D341Med (cell line): Measurements from ENCODE around the gene ITPRIPL2.

ENCODE experiments used
- DNase-seq: peaks from one replicate; pipeline ENCODE4 v3.0.0; 2012; ENCODE audit warnings: low spot score

Gene ITPRIPL2

GRCh38 chr16:19142939-19143598 is 29.3 kb downstream of the ITPRIPL2 start:
- no peak for DNase-seq

GRCh38 chr16:19143599-19143956 is 29.8 kb downstream of the ITPRIPL2 start:
- DNase-seq = no peak

- no peak for DNase-seq
Observed at GRCh38 chr16:19145010-19145409, 31.2 kb downstream of the ITPRIPL2 start.

GRCh38 chr16:19147126-19147525 is 33.4 kb downstream of the ITPRIPL2 start:
- DNase-seq = no peak

GRCh38 chr16:19147627-19148026 is 33.9 kb downstream of the ITPRIPL2 start:
- no peak for DNase-seq

- DNase-seq = no peak
Observed at GRCh38 chr16:19148189-19148588, 34.4 kb downstream of the ITPRIPL2 start.

GRCh38 chr16:19151310-19151709 is 37.5 kb downstream of the ITPRIPL2 start:
- no peak for DNase-seq

- no peak for DNase-seq
Observed at GRCh38 chr16:19152042-19152441, 38.3 kb downstream of the ITPRIPL2 start.

GRCh38 chr16:19153876-19154275 is 40.1 kb downstream of the ITPRIPL2 start:
- DNase-seq = peak; percentile 45

GRCh38 chr16:19162085-19162484 is 48.3 kb downstream of the ITPRIPL2 start:
- DNase-seq = no peak

GRCh38 chr16:19163215-19163614 is 49.5 kb downstream of the ITPRIPL2 start:
- no peak for DNase-seq

- DNase-seq = no peak
Observed at GRCh38 chr16:19164285-19164684, 50.5 kb downstream of the ITPRIPL2 start.

- no peak for DNase-seq
Observed at GRCh38 chr16:19165101-19165500, 51.3 kb downstream of the ITPRIPL2 start.

- no peak for DNase-seq
Observed at GRCh38 chr16:19166500-19166899, 52.7 kb downstream of the ITPRIPL2 start.

- peak; percentile 87 for DNase-seq
Observed at GRCh38 chr16:19167710-19168370, 54.1 kb downstream of the ITPRIPL2 start, which contains the start of gene SYT17. Gene SYT17 (plus strand): TSS chr16:19168240. CDS start chr16:19168647, 407 bp downstream.

- DNase-seq = peak; percentile 53
Observed at GRCh38 chr16:19168371-19169081, 54.8 kb downstream of the ITPRIPL2 start.

GRCh38 chr16:19169082-19169639 is 55.4 kb downstream of the ITPRIPL2 start:
- no peak for DNase-seq

GRCh38 chr16:19170043-19170655 is 56.4 kb downstream of the ITPRIPL2 start:
- DNase-seq = no peak
